A673 (cell line): Measurements from ENCODE around the gene TP53I13.

Experiments used
- CTCF ChIP-seq: fragments of 300-800, 200-600 bp; sonication (generic); conservative IDR thresholded peaks from 2 replicates; pipeline ENCODE4 v1.5.1; 2017; ENCODE audit warnings: low read depth, mild to moderate bottlenecking, antibody characterized with exemption, low read length, moderate library complexity, mixed read lengths
- EZH2 ChIP-seq: fragments of 200-600 bp; sonication (generic); IDR thresholded peaks from 2 replicates; pipeline ENCODE4 v1.6.1; 2017; ENCODE audit warnings: borderline replicate concordance, low read depth, mild to moderate bottlenecking, mixed read lengths, antibody characterized with exemption, low read length; ENCODE audit not compliant: poor library complexity, severe bottlenecking

- TF ChIP-seq CTCF: no peak
- no peak for TF ChIP-seq EZH2
These were observed 19.6 kb downstream of the TP53I13 start for GRCh38 chr17:29588017-29588561.
